GM18508 (cell line): Measurements from ENCODE around the gene PLXND1.
"Not testable (repeated sequence)": the region's sequence is repeated elsewhere in the genome, so short reads cannot be mapped to it uniquely, and the experiment has no call there.

Experiments used
- ATAC-seq: cut with Tn5 transposase; IDR thresholded peaks from one replicate; pipeline ENCODE4 v1.9.1; 2021; ENCODE audit warnings: moderate number of reproducible peaks; ENCODE audit not compliant: insufficient read depth, unreplicated experiment

PLXND1 gene

DNA sequence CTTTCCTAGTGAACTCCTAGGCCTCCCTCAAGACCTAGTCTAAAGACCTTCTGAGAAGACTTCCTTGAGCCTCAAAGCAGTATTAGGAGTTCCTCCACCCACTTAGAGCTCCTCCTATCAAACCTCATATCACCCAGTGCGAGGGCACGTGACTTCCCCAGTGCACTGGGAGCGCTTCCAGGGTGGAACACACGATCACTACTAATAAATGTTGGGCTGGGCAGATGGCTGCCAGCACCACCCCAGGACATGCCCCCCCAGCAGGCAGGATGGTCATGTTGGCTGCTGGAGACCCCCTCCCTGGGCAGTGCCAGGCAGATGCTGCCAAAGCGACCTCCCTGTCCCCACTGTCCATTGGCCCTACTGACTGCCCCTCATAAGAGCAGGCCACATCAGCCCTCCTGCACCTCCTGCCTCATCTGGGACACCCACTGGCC, 8.5 kb upstream of the PLXND1 start:
- ATAC-seq: no peak

DNA sequence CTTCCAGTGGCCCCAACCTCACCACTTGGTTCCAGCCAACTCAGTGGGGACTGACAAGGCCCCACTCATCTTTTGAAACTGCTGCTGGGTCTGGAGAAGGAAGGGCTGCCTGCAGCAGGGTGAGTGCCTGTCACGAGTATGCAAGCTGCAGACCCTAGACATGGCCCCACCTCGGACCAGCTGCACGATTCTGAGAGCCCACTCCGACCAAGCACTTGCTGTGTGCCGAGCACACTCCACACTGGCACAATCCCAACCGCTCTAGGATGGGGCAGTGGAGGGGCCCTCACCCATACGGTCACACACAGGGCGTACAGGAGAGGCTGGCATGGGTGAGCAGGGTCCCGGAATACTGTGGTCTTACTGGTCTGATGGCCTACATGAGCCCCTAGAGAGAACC, 8.0 kb upstream of the PLXND1 start:
- no peak for ATAC-seq

DNA sequence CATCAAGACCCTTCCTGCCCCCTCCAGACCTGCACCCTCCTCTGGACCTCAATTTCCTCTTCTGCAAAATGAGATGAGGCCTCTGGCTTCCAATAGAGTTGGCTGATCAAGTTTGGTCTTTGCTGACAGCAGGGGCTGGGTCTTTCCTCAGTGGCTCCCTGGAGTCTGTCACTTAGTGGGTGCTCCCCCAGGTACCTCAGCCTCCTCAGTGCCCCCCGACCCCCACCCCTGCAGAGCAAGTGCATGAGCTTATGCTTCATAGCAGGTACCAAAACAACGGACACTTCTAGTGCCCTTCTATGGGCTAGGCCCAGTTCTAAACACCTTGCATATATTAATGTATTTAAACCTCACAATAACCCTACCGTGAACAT, 6.9 kb upstream of the PLXND1 start:
- no peak for ATAC-seq

DNA sequence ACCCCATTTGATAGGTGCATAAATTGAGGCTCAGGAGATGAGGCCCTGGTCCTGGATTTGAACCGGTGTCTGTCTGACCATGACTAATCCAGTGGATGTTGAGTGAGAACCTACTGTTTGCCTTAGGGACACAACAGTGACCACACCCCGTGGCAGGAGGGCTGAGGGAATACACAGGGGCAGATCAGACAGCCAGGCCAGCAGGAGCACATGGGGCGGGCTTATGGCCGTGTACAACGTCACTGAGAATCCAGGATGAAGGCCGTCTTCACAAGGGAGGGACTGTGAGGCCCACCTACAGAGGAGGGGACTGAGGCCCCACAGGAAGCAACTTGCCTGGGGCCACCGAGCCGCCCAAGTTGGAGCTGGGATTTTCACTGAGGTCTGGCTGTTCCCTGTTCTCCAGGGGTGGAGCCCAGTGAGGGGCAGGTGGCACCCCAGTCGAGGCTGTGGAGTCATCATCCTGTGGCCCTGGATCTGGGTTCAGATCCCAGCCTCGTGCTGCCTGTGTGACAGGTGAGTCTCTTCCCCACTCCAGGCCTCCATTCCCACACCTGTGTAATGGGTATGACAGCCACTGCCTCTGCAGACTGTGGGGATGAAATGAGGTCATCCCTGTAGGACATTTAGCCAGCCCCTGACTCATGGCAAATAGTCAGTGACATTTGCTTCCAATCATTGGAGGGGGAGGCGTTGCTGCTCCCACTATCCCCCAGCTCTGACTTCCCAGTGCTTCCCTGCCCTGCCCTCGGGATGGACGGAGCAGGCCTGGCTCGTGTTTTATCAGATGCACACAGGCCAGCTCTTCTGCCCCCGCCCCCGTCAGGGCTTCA, 6.3 kb upstream of the PLXND1 start:
- ATAC-seq: no peak

DNA sequence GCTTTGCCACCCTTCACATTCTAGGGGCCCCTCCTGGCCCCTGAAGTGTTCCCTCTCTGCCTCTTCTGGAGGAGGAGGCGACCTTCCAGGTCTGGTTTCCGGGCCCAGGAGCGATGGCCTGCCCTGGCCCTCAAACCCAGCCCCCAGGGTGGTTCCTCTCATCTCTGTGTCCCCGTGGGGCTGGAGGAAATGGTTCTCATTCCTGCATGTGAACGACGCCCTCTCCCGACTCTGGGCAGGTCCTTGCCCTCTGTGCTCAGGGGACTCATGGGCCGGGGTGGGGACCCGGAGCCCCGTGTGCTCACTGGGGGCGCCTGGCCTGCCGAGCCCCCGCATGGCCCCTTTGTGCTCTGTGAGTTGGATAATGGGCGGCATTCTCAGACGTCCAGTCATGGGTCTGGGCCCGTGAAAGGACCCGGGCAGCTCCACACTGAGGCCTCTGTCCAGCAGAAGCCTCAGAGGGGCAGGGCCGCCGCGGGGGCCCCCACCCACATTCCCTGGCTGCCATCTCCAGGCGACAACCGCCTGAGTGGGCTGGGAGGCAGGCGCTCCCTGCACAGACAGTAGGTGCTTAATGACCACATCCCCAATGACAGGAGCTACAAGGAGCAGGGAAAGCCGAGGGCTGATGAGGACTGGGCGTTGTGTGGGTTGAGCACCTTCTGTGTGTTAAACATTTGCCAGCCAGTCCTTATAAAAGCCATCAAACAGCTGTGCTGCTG, 5.5 kb upstream of the PLXND1 start:
- no peak for ATAC-seq

DNA sequence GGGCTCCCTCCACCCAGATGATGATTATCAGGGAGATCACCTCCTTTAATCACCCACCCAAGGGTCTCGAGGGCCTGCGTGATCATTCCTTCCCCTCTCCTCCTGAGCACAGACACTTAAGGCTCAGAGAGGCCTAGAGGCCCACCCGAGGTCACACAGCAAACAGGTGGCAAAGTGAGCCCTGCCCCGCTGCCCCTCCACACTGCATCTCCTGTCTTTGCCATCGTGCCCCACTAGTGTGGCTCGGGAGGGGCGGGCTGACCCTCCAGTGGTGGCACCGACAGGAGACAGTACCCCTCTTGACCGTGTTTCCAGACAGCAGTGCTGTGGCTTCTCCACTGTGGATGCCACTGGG, 4.9 kb upstream of the PLXND1 start:
- no peak for ATAC-seq

DNA sequence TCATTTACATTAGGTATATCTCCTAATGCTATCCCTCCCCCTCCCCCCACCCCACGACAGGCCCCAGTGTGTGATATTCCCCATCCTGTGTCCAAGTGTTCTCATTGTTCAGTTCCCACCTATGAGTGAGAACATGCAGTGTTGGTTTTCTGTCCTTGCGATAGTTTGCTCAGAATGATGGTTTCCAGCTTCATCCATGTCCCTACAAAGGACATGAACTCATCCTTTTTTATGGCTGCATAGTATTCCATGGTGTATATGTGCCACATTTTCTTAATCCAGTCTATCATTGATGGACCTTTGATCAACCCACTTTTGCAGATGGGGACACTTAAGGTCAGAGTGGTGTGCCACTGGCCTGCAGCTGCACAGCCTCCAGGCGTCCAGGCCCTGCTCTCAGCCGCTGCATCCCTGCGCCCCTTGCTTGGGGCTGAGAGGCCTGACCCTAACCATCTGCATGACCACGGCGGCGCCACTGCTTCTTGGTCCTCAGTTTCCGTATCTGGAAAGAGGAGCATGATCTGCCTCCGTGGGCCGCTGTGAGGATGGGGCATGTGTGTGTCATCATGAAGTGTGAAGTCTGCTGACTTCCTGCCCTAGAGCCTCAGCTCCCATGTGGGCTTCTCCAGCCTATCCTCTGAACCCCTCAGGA, 4.4 kb upstream of the PLXND1 start:
- ATAC-seq: not testable (repeated sequence)

DNA sequence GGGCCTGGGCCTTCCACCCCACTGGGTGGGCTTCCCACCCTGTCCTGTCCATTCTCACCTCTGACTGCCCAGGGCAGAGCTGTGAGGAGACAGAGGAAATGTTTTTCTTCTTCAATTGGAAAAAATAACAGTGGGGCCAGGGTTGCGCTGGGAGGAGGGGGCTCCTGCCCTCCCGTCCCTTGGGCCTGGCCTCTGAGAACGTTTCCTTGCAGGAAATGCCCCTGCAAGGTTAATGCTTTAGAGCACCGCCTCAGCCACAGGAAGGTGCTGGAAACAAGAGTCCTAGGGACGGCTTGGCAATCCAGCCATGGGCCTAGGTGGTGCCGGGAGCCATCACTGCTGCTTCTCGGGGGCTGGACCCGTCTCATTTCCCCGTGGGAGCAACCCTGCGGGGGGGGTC, 3.8 kb upstream of the PLXND1 start:
- ATAC-seq: no peak

DNA sequence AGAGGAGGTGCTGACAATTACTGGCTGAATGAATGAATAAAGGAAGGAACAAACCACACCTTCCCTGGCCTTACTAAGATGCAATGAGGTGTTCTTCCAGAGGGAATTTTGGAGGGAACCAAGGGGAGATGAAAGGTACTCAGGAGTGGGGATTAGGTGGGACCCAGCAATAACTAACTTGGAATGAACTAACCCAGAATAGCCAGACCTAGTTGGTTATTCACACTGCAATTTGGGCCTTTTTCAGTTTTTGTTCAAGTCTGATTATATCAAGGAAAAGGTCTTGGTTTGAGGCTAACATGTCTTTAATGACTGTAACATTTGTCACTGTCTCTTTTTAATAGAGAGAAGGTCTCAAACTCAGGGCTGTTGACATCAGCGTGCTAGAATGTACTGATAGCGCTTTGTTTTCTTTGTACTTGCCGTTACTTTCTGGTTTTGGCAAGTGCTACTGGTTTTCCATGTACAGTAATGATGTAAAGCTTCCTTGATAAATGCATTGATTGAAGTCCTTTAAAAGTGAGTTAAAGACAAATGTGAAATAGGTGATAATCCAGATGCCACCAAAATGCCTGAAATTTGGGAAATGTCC, 3.2 kb upstream of the PLXND1 start:
- ATAC-seq: no peak

DNA sequence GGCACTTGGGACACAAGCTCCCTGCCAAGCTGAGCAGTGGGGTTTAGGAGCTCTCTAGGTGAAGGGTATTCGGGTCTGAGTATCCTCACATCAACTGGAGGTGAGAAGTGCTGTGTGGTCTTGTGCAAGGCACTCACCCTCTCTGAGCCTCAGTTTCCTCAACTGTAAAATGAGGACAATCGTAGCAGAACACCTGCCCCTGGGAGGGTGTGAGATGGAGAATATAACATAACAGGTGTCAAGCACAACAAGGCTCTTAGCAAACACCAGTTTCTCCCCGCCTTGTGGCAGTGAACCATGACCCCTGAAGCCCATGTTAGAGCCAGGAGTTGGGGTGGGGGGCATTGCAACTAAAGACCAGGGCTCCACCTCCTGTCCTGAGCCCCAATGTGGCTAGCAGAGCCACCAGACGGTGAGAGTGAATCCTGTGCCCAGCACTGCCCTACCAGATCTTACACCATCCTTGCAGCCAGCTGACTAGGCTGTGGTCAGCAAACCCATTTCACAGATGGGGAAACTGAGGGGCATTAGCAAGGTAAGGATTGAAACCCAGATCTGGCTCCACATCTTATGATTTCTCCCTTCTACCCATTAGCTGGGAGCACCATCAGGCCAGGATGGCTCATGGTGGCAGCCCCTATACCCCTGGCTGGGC, 2.6 kb upstream of the PLXND1 start:
- ATAC-seq: no peak

DNA sequence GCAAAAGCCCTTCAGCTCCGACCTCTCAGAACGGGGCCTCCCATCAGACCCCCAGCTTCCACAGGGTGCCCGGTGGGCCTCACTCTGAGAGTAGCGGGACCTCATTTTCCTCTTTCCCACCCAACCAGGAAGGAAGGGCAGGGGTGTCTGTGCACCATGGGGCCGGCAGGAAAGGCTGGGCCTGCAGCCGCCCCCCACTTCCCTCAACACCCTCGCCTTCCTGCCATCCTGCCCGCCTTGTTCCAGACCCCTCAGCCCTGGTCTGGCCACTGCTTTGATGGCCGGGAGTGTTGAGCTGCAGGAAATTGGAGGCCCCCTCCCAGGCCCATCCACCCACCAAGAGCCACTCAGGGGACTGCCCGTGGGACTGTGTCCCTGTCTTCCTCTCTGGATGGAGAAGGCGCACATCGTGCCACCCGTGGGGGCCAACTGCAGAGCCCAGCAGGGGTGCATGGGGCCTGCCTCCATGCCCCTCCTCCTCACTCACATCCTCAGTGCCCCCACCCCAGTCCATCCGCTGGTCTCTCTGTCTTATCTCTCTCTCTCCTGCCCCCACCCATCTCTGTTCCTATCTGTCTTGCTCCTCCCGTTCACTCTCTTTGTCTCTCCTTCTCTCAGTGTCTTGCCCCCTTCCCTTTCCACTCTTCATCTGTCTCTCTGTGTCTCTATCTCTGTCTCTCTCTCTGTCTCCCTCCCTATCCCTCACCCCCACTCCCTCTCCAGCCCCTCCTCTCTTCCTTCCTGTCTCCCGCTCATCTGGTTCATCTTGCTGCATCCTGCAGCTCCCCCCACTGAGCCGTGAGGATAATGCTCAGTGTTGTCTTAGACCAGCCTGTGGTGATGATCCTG, 1.8 kb upstream of the PLXND1 start:
- no peak for ATAC-seq

DNA sequence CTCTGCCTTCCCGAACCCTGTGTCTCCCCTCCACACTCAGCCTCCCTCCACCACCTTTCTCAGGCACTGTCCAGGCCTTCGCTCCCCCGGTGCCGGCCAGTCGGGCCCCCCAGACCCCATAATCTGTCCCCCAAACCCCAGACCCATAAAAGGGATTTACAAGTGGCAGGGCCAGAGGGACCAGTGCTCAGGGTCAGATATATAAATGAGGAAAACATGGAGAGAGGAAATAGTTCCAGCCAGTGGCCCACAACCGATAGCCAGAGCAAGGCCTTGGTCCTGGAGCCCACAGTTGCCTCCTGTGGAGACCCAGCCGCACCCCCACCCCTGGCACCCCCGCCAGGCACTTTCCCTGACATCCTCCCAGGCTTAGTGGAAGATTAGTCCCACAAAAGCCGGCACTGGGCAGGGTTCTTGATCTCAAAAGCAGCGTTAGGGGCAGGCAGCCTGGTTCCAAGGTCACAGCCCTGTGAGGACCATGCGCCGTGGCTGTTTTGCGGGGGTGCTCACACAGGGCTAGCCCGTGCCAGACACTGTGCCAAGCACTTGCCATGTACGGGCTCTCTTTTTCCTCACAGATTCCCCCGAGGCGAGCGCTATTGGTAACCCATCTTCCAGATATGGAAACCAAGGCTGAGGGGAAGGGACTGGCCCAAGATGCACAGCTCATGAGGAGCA, 1.1 kb upstream of the PLXND1 start:
- ATAC-seq: no peak

DNA sequence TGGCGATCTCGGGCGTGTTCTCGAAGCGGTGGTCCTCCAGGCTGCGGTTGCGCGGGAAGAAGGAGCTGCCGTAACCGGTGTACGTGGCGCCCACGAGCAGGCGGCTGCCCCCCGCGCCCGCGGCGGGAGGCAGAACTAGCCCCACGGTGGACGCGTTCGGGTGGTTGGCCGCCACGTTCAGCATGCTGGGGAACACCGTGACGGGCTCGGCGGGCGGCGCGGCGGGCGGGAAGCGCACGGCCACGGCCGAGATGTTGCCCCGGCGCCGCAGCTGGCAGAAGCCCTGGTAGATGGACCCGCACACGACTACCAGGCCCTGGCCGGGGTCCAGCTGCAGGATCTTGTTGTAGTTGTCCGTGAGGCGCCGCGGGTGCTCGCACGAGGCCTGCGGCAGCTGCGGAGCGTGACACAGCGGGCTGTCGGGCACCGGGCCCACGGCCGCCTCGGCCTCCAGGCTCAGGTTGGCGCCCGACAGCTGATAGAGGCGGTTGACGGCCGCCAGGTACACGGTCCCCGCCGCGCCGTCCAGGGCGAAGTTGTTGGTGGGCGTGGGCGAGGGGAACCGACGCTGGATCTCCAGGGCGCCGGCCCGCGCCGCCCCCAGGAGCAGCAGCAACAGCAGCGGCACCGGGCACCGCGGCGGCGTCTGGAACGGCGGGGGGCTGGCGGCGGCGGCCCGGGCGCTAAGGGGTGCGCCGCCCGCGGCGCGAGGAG, 397 bp downstream of the PLXND1 start:
- ATAC-seq: no peak

DNA sequence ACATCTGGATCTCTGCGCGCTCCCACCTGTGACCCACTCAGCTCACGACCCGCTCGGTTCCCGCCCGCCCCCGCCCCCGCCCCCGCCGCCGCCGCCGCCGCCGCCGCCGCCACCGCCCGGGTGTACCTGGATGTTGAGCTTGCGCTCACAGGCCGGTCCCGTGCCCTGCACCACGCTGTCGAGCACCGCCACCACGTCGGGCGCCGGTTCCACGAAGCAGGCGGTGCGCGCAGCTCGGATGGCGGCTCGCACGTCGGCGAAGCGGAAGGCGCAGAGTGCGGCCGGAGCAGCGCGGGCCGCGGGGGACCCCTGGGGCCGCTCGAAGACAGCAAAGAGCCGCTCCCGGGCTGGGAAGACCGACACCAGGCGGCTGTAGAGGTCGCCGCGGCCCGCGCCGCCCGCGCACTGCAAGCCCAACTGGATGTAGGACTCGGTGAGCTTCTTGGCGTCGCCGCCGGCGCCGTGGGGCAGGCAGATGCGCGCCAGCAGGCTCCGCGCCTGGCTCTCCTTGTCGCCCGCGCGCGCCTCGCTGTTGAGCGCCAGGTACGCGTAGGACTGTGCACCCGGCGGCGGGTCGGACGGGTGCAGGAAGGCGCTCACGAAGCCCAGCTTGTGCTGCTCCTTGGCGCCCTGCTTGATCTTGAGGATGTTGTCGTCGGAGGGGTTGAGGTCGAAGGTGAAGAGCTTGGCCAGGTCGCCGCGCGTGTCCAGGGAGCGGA, 1.1 kb downstream of the PLXND1 start:
- no peak for ATAC-seq

DNA sequence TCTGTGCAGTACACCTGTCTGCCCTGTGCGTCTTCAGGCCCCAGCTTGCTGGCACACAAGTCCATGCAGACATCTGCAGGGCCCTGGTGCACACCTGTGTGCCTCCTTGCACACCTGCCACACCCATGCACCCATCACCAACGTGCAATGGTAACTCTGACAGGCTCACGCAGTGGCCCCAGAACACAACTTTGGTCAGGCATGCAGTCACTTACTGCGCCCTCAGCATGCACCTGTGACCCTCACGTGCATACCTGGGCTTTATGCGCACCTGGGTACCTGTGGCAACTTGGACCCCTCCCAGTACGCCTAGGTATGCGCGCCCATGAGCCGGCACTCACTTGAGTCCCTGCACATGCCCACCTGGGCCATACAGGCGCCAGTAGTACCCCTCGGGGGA, 1.7 kb downstream of the PLXND1 start:
- ATAC-seq: no peak

DNA sequence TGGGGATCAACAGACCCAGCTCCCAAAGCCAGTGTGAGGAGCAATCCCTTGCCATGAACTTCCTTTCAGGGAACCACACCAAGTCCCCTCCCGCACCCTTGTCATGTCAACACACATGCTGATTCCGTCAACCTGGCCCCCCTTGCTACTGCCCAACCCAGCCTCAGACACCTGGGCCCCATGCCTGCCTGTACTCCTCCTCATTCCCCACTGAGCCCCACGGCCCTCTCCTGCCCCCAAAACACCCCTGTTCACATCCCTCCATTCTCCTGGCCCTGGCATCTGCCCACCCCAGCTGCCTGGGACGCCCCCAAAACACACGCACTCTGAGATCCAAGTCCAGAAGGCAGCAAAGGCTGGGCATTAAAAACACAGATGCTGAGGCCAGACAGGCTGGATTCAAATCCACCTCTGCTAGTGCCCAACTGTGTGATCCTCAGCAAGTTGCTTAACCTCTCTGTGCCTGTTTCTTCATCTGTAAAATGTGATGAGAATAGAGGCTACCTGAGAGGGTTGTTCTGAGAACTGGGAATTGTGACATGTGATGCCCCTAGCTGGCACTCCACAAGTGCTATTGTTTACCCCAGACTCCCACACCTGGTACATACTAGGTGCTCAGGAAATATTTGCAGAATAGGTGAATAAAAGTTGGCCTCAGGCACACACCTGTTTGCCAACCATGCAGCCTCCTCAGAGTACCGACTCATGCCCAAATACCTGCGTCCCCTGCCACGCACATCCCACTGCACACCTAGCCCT, 2.3 kb downstream of the PLXND1 start:
- no peak for ATAC-seq

DNA sequence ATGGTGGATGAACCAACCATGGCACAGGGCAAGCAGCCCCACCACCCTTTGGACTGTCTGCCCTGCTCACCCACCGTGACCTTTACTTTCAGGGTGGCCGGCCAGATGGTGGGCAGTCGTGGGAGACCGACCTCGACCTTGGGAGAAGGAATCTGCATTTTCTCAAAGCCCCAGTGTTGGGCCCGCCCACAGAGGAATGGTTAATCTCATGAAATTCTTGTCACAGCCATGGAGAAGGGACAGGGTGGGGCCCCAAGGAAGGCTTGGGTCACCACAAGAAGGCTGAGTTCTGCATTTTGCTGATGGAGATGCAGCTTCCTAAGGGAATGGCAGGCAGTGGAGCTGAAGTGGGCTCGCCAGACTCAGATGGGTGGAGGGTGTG, 2.9 kb downstream of the PLXND1 start:
- no peak for ATAC-seq
